ENCODE data around the gene ST3GAL2. TPM values are rescaled to one million over a fixed set of nuclear protein-coding genes. Genes with fewer than 3 reads are reported as not detected.
"Not testable (repeated sequence)": the region's sequence is repeated elsewhere in the genome, so short reads cannot be mapped to it uniquely, and the experiment has no call there.

Gene ST3GAL2
- polyA plus RNA-seq, 3 donors = 28.2 to 29.7 (median 28.5) TPM

- no peak for DNase-seq
Measured at GRCh38 chr16:70345840-70346239, 93.1 kb downstream of the ST3GAL2 start.

- DNase-seq = no peak
Measured at GRCh38 chr16:70342016-70342415, 96.9 kb downstream of the ST3GAL2 start.

GRCh38 chr16:70341600-70341999 lies 97.3 kb downstream of the ST3GAL2 start:
- no peak for DNase-seq

GRCh38 chr16:70337814-70338213 lies 101.1 kb downstream of the ST3GAL2 start:
- no peak for DNase-seq

- not testable (repeated sequence) for DNase-seq
Measured at GRCh38 chr16:70332728-70333127, 106.2 kb downstream of the ST3GAL2 start.

- no peak for DNase-seq
Measured at GRCh38 chr16:70331588-70332358, 107.1 kb downstream of the ST3GAL2 start.

- DNase-seq = no peak
Measured at GRCh38 chr16:70331091-70331490, 107.8 kb downstream of the ST3GAL2 start.

Other genes with a start within 250 kb of the ST3GAL2 start
- gene EXOSC6, start 187.2 kb downstream of the ST3GAL2 start, polyA plus RNA-seq (ENCODE audit: insufficient read length in 3 of 3) = 10 to 100 TPM; 13.6 to 18.5 (median 17.6) TPM
- gene AARS1, start 149.6 kb downstream of the ST3GAL2 start, polyA plus RNA-seq (ENCODE audit: insufficient read length in 3 of 3) = 10 to 100 TPM; 82.5 to 95.4 (median 83.2) TPM
- 10 to 100 TPM; 31.4 to 38.1 (median 34.8) TPM for gene DDX19B, start 139.9 kb downstream of the ST3GAL2 start, polyA plus RNA-seq (ENCODE audit: insufficient read length in 3 of 3)
- 10 to 100 TPM; 42.7 to 52.6 (median 50.8) TPM for gene DDX19A, start 92.2 kb downstream of the ST3GAL2 start, polyA plus RNA-seq (ENCODE audit: insufficient read length in 3 of 3)
- gene FCSK, start 15.5 kb upstream of the ST3GAL2 start, polyA plus RNA-seq (ENCODE audit: insufficient read length in 3 of 3) = 10 to 100 TPM; 14.6 to 22.7 (median 21.4) TPM
- 10 to 100 TPM; 66.2 to 78.8 (median 75.4) TPM for gene COG4, start 84.5 kb upstream of the ST3GAL2 start, polyA plus RNA-seq (ENCODE audit: insufficient read length in 3 of 3)
- 100 to 1,000 TPM; 372 to 405 (median 381) TPM for gene SF3B3, start 84.7 kb upstream of the ST3GAL2 start, polyA plus RNA-seq (ENCODE audit: insufficient read length in 3 of 3)
- gene IL34, start 207.5 kb upstream of the ST3GAL2 start, polyA plus RNA-seq (ENCODE audit: insufficient read length in 3 of 3) = 1 to 10 TPM in 1 of 3 donors, under 1 TPM in 2; 0.87 to 1.2 (median 0.88) TPM
- 10 to 100 TPM; 49.9 to 58.1 (median 55.2) TPM for gene MTSS2, start 247.0 kb upstream of the ST3GAL2 start, polyA plus RNA-seq (ENCODE audit: insufficient read length in 3 of 3)

All from renal pelvis (tissue), 4 donors.